Psoas muscle (tissue), 8 donors: ENCODE data around the gene ZFHX3. TPM values are rescaled to one million over a fixed set of nuclear protein-coding genes. Genes with fewer than 3 reads are reported as not detected.

Experiments
- ATAC-seq, 4 donors: fragments of 200-7000 bp; cut with Tn5 transposase; one replicate each; pipeline ENCODE4 v1.9.1; 2020; ENCODE audit warnings: moderate library complexity in 3 of 4, mild to moderate bottlenecking in 2 of 4
- DNase-seq, 2 donors: peaks; one replicate each; pipeline ENCODE4 v3.0.0-alpha.2; 2020
- H3K27ac ChIP-seq: fragments of 200-600 bp; one replicate; pipeline ENCODE4 v1.8.0; 2022
- H3K27me3 ChIP-seq, 3 donors: fragments of 200-600 bp in 1 of 3; one replicate each; pipeline versions ENCODE4 v1.6.1 to v1.8.0; 2013 to 2022; ENCODE audit warnings: low read length in 2 of 3, mild to moderate bottlenecking in 2 of 3, moderate library complexity in 1 of 3; ENCODE audit not compliant: insufficient read depth in 3 of 3
- H3K36me3 ChIP-seq, 2 donors: fragments of 200-600 bp in 1 of 2; one replicate each; pipeline versions ENCODE4 v1.6.1 to v1.8.0; 2013 to 2022; ENCODE audit warnings: low read depth in 1 of 2, mild to moderate bottlenecking in 1 of 2, moderate library complexity in 1 of 2; ENCODE audit not compliant: insufficient read depth in 1 of 2
- H3K4me1 ChIP-seq: fragments of 200-600 bp; one replicate; pipeline ENCODE4 v1.8.0; 2022
- H3K4me3 ChIP-seq: fragments of 200-600 bp; one replicate; pipeline ENCODE4 v1.8.0; 2022; ENCODE audit warnings: mild to moderate bottlenecking
- H3K9me3 ChIP-seq: fragments of 200-600 bp; one replicate; pipeline ENCODE4 v1.8.0; 2022
- CTCF ChIP-seq: fragments of 200-600 bp; IDR thresholded peaks from one replicate; pipeline ENCODE4 v1.8.0; 2022; ENCODE audit warnings: antibody characterized with exemption
- WGBS, 3 donors: extraction: QIAGEN DNeasy Blood & Tissue Kit; methylation state at CpG; one replicate each; pipeline versions ENCODE4 v1.1.6 to v1.1.7; 2013; 5-methylcytosine and 5-hydroxymethylcytosine counted together
- intact Hi-C, 2 donors: fragments of 100-400 bp; cut with DNase I; formaldehyde crosslinking; loops; one replicate each; pipeline versions ENCODE4 v1.11.0 to v1.14.2; 2022
- polyA plus RNA-seq, 3 donors: library from polyadenylated mRNA; stranded (reverse); fragments of 200-250 nt; gene quantifications; one replicate each; pipeline ENCODE4 v1.2.3, GENCODE V29; 2013
- total RNA-seq, 4 donors: library from RNA; stranded (reverse); fragmentation: NEBNext Ultra II Directional in 2 of 4; extraction: Animal tissue kit (Norgen Biotek cat#: 25700) in 2 of 4; gene quantifications; one replicate each; pipeline versions ENCODE4 v1.2.1 to v1.2.4, GENCODE V29; 2021 to 2023
- donor health status: healthy with polysubstance abuse.
- donor health status: DM: no; HTN: no; CAD: no; lungs with moderate emphysema.
- donor health status: Bipolar disorder and iron deficiency.
- donor health status: healthy.
- donor health status: DM: yes; HTN: yes; CAD: no.
- donor health status: DM: no; HTN: no; CAD: no.
- donor health status: DM: no; HTN: no; CAD: no.
- donor health status: DM: yes; HTN: yes; CAD: no.

Gene ZFHX3
- total and polyA plus RNA-seq, 7 donors: 3.3 to 36.9 (median 11.5) TPM

- Histone ChIP-seq H3K36me3 (no peaks in the 10 kb centered on the region), H3K4me3 (no peak overlapping the region), H3K27me3 (no peaks in the 10 kb centered on the region), H3K4me1 (peaks cover 14% of the 10 kb centered on the region), H3K9me3 (no peaks in the 10 kb centered on the region), H3K27ac (no peak overlapping the region)
- peak in 2 of 4 donors; percentile 18 for ATAC-seq
- 57 to 64% (median 57%) methylated on average over 15 of the region's 15 CpGs for WGBS, 3 donors
- TF ChIP-seq CTCF: no peak
- intact Hi-C loops: no loop called here
- no peak for DNase-seq
Observed at GRCh38 chr16:72921620-72922019, 126.3 kb downstream of the ZFHX3 start.

GRCh38 chr16:72921106-72921505 is 126.8 kb downstream of the ZFHX3 start:
- ATAC-seq (peak in 1 of 4 donors; percentile 11), DNase-seq (no peak)
- intact Hi-C loops: no loop called here
- WGBS, 3 donors: 77 to 86% (median 78%) methylated on average over 13 of the region's 13 CpGs
- no peak for TF ChIP-seq CTCF
- no peaks in the 10 kb centered on the region for H3K9me3 ChIP-seq
- no peaks in the 10 kb centered on the region for H3K36me3 ChIP-seq
- H3K4me3 ChIP-seq: no peak overlapping the region
- peaks cover 12% of the 10 kb centered on the region for H3K4me1 ChIP-seq
- H3K27ac ChIP-seq: no peak overlapping the region
- no peaks in the 10 kb centered on the region for H3K27me3 ChIP-seq

GRCh38 chr16:72917051-72917450 is 130.9 kb downstream of the ZFHX3 start:
- no peaks in the 10 kb centered on the region for H3K36me3 ChIP-seq
- no peak overlapping the region for H3K4me3 ChIP-seq
- TF ChIP-seq CTCF: no peak
- H3K9me3 ChIP-seq: no peaks in the 10 kb centered on the region
- H3K27me3 ChIP-seq: no peaks in the 10 kb centered on the region
- intact Hi-C loops: no loop called here
- DNase-seq: no peak
- ATAC-seq: no peak
- 96 to 98% (median 97%) methylated on average over 7 of the region's 7 CpGs for WGBS, 3 donors
- peaks cover 6% of the 10 kb centered on the region for H3K4me1 ChIP-seq
- H3K27ac ChIP-seq: no peak overlapping the region

DNA sequence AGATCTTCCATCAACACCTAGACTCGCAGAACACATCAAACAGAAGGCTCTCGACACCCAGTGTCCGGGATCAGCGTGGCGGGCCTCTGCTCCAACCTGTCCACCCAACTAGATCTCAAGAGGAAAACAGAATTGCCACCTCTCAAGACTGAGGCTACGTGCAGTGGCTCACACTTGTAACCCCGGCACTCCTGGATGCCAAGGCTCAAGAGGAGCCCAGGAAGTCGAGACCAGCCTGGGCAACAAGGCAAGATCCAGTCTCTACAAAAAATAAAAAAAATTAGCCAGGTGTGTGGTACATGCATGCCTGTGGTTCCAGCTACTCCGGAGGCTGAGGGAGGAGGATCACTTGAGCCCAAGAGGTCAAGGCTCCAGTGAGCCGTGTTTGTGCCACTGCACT is 132.6 kb downstream of the ZFHX3 start:
- no peaks in the 10 kb centered on the region for H3K36me3 ChIP-seq
- DNase-seq: no peak
- 96 to 98% (median 98%) methylated on average over 10 of the region's 10 CpGs for WGBS, 3 donors
- H3K27ac ChIP-seq: no peak overlapping the region
- no peaks in the 10 kb centered on the region for H3K27me3 ChIP-seq
- TF ChIP-seq CTCF: no peak
- no peaks in the 10 kb centered on the region for H3K4me1 ChIP-seq
- no peaks in the 10 kb centered on the region for H3K9me3 ChIP-seq
- peak in 1 of 4 donors; percentile 6 for ATAC-seq
- intact Hi-C loops: no loop called here
- H3K4me3 ChIP-seq: no peak overlapping the region

DNA sequence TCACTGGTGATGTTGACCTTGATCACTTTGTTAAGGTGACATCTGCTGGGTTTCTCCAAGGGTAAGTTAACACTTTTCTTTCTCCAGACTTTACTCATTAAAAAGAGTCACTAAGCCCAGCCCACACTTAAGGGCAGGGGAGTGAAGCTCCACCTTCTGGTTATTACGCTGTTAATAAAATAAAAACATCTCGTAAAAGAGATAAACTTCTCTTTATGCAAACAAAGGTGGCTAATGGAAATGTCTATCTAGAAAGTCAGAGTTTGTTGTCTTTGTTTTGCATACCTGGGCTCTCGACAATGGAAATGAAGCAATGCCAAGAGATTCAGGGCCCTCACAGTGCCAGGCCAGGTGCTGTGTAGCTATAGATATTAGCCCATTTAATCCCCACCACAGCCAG is 134.4 kb downstream of the ZFHX3 start:
- ATAC-seq (no peak), DNase-seq (no peak)
- Histone ChIP-seq H3K9me3 (no peaks in the 10 kb centered on the region), H3K36me3 (no peaks in the 10 kb centered on the region), H3K27me3 (no peaks in the 10 kb centered on the region), H3K4me3 (no peak overlapping the region), H3K27ac (no peak overlapping the region), H3K4me1 (peaks cover 5% of the 10 kb centered on the region)
- TF ChIP-seq CTCF: no peak
- 93 to 95% (median 94%) methylated on average over 3 of the region's 3 CpGs for WGBS, 3 donors
- intact Hi-C loops: no loop called here
